WERI-Rb-1 (cell line): ENCODE results near the gene ZNF791.

Source experiments
- DNase-seq: peaks from one replicate; pipeline ENCODE4 v3.0.0-alpha.2; 2020
- H3K27ac ChIP-seq: fragments of 250-450 bp; sonication (Bioruptor Pico); 2 replicates; pipeline ENCODE4 v1.5.1; 2020; ENCODE audit warnings: mild to moderate bottlenecking, moderate library complexity
- H3K27me3 ChIP-seq: fragments of 250-450 bp; sonication (Bioruptor Pico); 2 replicates; pipeline ENCODE4 v1.5.1; 2021; ENCODE audit warnings: mild to moderate bottlenecking, low read depth, moderate library complexity; ENCODE audit not compliant: insufficient read depth, severe bottlenecking
- H3K36me3 ChIP-seq: fragments of 250-450 bp; sonication (Bioruptor Pico); 2 replicates; pipeline ENCODE4 v1.5.1; 2020; ENCODE audit warnings: mild to moderate bottlenecking, moderate library complexity
- H3K4me3 ChIP-seq: 2 replicates; pipeline ENCODE4 v1.5.1; 2011; ENCODE audit warnings: low read depth, mild to moderate bottlenecking, control low read depth, low read length
- H3K9me3 ChIP-seq: fragments of 250-450 bp; sonication (Bioruptor Pico); 2 replicates; pipeline ENCODE4 v1.5.1; 2021; ENCODE audit warnings: mild to moderate bottlenecking, moderate library complexity; ENCODE audit not compliant: severe bottlenecking
- TF ChIP-seq, protein P1 (sequence below): IDR thresholded peaks from 2 replicates; pipeline ENCODE4 v1.5.1; 2011; ENCODE audit warnings: low read depth, mild to moderate bottlenecking, control low read depth, inconsistent platforms, low read length

ZNF791 gene

DNA sequence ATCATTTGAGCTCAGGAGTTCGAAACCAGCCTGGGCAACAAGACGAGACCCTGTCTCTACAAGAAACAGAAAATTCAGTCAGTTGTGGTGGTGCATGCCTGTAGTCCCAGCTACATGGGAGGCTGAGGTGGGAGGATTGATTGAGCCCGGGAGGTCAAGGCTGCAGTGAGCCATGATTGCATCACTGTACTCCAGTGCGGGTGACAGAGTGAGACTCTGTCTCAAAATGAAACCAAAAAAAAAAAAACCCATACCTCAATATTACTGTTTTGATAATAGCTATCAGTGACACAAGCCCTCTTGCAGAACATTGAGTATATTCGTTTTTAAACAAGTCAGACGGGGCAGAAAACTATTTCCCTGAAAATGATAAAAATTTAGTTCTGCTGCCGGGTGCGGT, 16.2 kb downstream of the ZNF791 start:
- Histone ChIP-seq H3K9me3 (peaks cover 18% of the 10 kb centered on the region), H3K27ac (no peak overlapping the region), H3K27me3 (no peaks in the 10 kb centered on the region), H3K4me3 (no peak overlapping the region), H3K36me3 (peaks cover 68% of the 10 kb centered on the region)
- TF ChIP-seq, protein P1, sequence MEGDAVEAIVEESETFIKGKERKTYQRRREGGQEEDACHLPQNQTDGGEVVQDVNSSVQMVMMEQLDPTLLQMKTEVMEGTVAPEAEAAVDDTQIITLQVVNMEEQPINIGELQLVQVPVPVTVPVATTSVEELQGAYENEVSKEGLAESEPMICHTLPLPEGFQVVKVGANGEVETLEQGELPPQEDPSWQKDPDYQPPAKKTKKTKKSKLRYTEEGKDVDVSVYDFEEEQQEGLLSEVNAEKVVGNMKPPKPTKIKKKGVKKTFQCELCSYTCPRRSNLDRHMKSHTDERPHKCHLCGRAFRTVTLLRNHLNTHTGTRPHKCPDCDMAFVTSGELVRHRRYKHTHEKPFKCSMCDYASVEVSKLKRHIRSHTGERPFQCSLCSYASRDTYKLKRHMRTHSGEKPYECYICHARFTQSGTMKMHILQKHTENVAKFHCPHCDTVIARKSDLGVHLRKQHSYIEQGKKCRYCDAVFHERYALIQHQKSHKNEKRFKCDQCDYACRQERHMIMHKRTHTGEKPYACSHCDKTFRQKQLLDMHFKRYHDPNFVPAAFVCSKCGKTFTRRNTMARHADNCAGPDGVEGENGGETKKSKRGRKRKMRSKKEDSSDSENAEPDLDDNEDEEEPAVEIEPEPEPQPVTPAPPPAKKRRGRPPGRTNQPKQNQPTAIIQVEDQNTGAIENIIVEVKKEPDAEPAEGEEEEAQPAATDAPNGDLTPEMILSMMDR = no peak
- no peak for DNase-seq

DNA sequence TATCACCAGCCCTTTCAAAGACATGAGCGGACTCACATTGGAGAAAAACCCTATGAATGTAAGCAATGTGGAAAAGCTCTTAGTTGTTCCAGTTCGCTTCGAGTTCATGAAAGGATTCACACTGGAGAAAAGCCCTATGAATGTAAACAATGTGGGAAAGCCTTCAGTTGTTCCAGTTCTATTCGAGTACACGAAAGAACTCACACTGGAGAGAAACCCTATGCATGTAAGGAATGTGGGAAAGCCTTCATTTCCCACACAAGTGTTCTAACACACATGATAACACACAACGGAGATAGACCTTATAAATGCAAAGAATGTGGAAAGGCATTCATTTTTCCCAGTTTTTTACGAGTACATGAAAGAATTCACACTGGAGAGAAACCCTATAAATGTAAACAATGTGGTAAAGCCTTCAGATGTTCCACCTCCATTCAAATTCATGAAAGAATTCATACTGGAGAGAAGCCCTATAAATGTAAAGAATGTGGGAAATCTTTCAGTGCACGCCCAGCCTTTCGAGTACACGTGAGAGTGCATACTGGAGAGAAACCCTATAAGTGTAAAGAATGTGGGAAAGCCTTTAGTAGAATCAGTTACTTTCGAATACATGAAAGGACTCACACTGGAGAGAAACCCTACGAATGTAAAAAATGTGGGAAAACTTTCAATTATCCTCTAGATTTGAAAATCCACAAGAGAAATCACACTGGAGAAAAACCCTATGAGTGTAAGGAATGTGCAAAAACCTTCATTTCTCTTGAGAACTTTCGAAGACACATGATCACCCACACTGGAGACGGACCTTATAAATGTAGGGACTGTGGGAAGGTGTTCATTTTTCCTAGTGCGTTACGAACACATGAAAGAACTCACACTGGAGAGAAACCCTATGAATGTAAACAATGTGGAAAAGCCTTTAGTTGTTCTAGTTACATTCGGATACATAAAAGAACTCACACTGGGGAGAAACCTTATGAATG, 17.6 kb downstream of the ZNF791 start:
- H3K27ac ChIP-seq = no peak overlapping the region
- peaks cover 69% of the 10 kb centered on the region for H3K36me3 ChIP-seq
- H3K4me3 ChIP-seq = no peak overlapping the region
- no peak for DNase-seq
- H3K9me3 ChIP-seq = peaks cover 18% of the 10 kb centered on the region
- H3K27me3 ChIP-seq = no peaks in the 10 kb centered on the region
- TF ChIP-seq, protein P1 = no peak

DNA sequence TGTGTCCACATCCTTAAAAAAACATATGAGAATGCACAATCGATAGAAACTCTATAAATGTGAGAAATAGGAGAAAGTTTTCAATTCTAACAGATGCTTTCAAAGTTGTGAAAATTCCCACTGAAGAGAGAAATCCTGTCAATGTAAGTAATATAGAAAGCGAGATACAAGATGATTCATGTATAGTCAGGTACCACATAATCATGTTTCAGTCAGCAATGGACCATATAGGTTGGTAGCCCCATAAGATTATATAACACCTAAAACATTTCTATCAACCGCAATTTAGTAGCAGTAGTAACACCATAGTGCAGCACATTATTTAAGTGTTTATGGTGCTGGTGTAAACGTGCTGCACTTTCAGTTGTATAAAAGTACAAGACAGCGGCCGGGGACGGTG, 18.5 kb downstream of the ZNF791 start:
- peaks cover 18% of the 10 kb centered on the region for H3K9me3 ChIP-seq
- TF ChIP-seq, protein P1 = no peak
- H3K36me3 ChIP-seq = peaks cover 63% of the 10 kb centered on the region

DNA sequence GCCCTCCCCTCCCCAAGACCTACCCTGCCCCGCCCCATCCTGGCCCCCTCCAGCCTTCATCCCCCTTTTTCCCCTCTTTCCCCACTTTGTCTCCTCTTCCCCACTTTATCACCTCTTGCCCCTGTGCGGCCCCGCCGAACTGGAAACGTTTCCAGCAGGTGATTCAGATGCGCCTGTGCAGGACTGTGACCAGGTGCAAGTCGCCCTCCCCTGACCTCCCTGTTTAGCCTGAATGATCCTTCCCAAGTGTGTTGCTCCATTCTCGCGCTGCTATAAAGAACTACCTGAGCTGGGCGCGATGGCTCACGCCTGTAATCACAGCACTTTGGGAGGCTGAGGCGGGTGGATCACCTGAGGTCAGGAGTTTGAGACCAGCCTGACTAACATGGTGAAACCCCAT, 25.9 kb downstream of the ZNF791 start:
- H3K9me3 ChIP-seq = peaks cover 2% of the 10 kb centered on the region
- no peaks in the 10 kb centered on the region for H3K27me3 ChIP-seq
- H3K4me3 ChIP-seq = no peak overlapping the region
- TF ChIP-seq, protein P1 = no peak
- no peak overlapping the region; the same call in 1 of the 2 replicates for H3K27ac ChIP-seq
- peak; percentile 17 for DNase-seq
- peaks cover 2% of the 10 kb centered on the region; the same call in 1 of the 2 replicates for H3K36me3 ChIP-seq

More for the DNA sequence above, 18.5 kb downstream of the ZNF791 start:
- Histone ChIP-seq H3K4me3 (no peak overlapping the region), H3K27me3 (no peaks in the 10 kb centered on the region), H3K27ac (no peak overlapping the region)
- no peak for DNase-seq

DNA sequence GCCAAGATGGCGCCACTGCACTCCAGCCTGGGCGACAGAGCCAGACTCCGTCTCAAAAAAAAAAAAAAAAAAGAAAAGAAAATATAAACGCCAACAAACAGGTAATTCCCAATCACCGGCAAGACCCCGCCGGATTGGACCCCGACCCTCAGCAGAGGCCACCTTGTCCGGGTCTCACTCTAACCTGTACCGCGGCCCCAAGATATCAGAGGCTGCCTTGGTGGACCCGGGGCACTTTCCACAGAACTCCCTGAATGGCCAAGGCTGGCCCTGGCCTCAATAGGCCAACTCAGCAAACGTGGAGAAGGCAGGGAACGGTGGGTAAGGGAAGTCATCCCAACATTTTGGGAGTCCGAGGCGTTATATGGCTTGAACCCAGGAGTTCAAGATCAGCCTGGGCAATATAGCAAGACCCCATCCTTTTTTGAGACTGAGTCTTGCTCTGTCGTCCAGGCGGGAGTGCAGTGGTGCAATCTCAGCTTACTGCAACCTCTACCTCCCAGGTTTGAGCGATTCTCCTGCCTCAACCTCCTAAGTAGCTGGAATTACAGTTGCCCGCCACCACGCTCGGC, 28.0 kb downstream of the ZNF791 start:
- Histone ChIP-seq H3K9me3 (peaks cover 2% of the 10 kb centered on the region), H3K27ac (no peak overlapping the region), H3K27me3 (no peaks in the 10 kb centered on the region), H3K4me3 (no peak overlapping the region), H3K36me3 (no peaks in the 10 kb centered on the region)
- no peak for DNase-seq
- TF ChIP-seq, protein P1 = no peak
